ENCODE results near the gene PTGFRN.

DNA sequence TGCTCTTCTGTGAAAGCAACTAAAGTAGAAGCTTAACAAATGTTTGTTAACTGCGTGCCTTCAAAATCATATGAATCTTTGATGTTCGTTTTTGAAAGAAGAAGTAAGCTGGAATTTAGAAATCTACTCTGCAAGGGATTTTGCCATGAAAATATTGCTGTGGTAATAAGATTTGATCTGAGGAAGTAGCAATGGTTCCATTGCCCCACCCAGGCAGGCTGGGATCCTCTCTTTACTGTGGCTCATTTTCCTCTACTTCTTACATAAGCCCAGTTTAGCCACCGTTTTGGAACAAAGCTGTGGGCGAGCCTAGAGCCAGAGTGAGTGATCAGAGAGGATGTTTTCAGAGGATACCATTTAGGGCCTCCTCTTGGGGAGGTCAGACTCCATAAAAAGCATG lies 20.3 kb upstream of the PTGFRN start:
- TF ChIP-seq, protein P1, sequence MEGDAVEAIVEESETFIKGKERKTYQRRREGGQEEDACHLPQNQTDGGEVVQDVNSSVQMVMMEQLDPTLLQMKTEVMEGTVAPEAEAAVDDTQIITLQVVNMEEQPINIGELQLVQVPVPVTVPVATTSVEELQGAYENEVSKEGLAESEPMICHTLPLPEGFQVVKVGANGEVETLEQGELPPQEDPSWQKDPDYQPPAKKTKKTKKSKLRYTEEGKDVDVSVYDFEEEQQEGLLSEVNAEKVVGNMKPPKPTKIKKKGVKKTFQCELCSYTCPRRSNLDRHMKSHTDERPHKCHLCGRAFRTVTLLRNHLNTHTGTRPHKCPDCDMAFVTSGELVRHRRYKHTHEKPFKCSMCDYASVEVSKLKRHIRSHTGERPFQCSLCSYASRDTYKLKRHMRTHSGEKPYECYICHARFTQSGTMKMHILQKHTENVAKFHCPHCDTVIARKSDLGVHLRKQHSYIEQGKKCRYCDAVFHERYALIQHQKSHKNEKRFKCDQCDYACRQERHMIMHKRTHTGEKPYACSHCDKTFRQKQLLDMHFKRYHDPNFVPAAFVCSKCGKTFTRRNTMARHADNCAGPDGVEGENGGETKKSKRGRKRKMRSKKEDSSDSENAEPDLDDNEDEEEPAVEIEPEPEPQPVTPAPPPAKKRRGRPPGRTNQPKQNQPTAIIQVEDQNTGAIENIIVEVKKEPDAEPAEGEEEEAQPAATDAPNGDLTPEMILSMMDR (IDR thresholded peaks at IDR 0.05; ENCODE audit: poor library complexity): no peak
- TF ChIP-seq EZH2 (IDR thresholded peaks at IDR 0.05; ENCODE audit: borderline replicate concordance): no peak
- no peak for TF ChIP-seq EZH2phosphoT487 (IDR thresholded peaks at IDR 0.05; ENCODE audit: low read depth, severe bottlenecking, unreplicated experiment)

Data from hepatocyte (in vitro differentiated cells).